Measurements from ENCODE around the gene BMERB1.

DNA sequence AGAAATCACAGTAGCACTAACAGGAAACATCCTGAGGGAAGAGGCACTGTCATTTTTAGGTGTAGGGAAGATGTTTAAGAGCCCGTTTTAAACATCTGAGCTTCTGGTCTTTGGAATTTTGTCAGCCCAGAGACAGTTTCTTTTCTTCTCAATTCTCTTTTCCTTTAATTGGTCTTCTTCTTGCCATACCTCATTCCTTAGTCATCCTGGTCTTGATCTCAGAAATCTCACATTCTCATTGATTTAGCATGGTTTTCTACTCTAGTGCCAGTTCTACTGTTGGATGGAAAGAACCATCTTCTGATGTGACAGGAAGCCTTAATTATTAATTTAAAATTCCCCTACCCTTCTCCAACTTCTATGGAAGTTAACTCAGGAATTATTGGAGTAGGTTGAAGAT is 25.4 kb downstream of the BMERB1 start:
- no peak for TF ChIP-seq GATA3 (IDR thresholded peaks at IDR 0.05; ENCODE audit: low read depth, low read length)
- TF ChIP-seq GATA2 (IDR thresholded peaks at IDR 0.05; ENCODE audit: low read depth, low read length) = no peak

All from SH-SY5Y (cell line).